HepG2 (cell line): ENCODE data around the gene CAMK1D. TPM values are rescaled to one million over a fixed set of nuclear protein-coding genes. Genes with fewer than 3 reads are reported as not detected.

Experiments used
- CENPX ChIP-seq: sonication (generic); formaldehyde crosslinking; IDR thresholded peaks from 2 replicates; pipeline ENCODE4 v1.9.0; 2021; ENCODE audit warnings: mild to moderate bottlenecking, missing genetic modification reagents, moderate library complexity
- NFAT5 ChIP-seq: sonication (generic); formaldehyde crosslinking; IDR thresholded peaks from 2 replicates; pipeline ENCODE4 v1.4.0; 2020; ENCODE audit warnings: missing genetic modification reagents
- RXRA ChIP-seq: sonication (generic); formaldehyde crosslinking; IDR thresholded peaks from 2 replicates; pipeline ENCODE4 v1.5.1; 2020; ENCODE audit warnings: missing genetic modification reagents
- polyA plus RNA-seq, 8 experiments: library from polyadenylated mRNA; depleted of rRNA in 3 of 8; stranded (reverse) in 7 of 8; unstranded in 1 of 8; fragments of >200 nt; fragmentation: Illumina TruSeq in 4 of 8; extraction: Trizol in 4 of 8; gene quantifications; 2 replicates each; pipeline versions ENCODE4 v1.2.1 to v1.2.3, GENCODE V29; 2011 to 2016; ENCODE audit warnings: low read depth in 4 of 8, missing spikeins in 1 of 8, mixed read lengths in 1 of 8; ENCODE audit not compliant: insufficient read depth in 1 of 8
- total RNA-seq, 5 experiments: library from RNA; depleted of rRNA; stranded (reverse); fragments of >200 nt; fragmentation: Illumina TruSeq; extraction: Trizol; gene quantifications; 2 replicates each; pipeline ENCODE4 v1.2.3, GENCODE V29; 2016; ENCODE audit warnings: low read depth in 1 of 5
- TF ChIP-seq, protein P1 (sequence below): sonication (generic); formaldehyde crosslinking; conservative IDR thresholded peaks from 2 replicates; pipeline ENCODE4 v1.4.0; 2020; ENCODE audit warnings: mild to moderate bottlenecking, missing genetic modification reagents, moderate library complexity
- TF ChIP-seq, protein P2 (sequence below): IDR thresholded peaks from 2 replicates; pipeline ENCODE4 v1.6.1; 2016; ENCODE audit warnings: low read depth, missing genetic modification reagents, missing compliant biosample characterization

The CAMK1D gene
- total and polyA plus RNA-seq, 2 of the 13 experiments (the other 11 are each of a cell fraction or from before 2014, with no cell fraction given) = under 0.01 TPM; not detected in 1

DNA sequence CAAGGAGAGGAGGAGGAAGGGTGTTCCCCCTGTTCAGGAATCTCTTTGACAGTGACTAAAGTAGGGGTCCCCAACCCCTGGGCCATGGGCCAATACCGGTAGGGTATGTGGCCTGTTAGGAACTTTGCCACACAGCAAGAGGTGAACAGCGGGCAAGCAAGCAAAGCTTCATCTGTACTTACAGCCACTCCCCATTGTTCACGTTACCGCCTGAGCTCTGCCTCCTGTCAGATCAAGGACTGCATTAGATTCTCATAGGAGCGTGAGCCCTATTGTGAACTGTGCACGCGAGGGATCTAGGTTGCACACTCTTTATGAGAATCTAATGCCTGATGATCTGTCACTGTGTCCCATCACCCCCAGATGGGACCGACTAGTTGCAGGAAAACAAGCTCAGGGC, 201.6 kb downstream of the CAMK1D start (continued):
- TF ChIP-seq CENPX (CRISPR knock-in tag) (no peak), NFAT5 (CRISPR knock-in tag) (no peak), RXRA (CRISPR knock-in tag) (no peak)
- TF ChIP-seq, protein P1, sequence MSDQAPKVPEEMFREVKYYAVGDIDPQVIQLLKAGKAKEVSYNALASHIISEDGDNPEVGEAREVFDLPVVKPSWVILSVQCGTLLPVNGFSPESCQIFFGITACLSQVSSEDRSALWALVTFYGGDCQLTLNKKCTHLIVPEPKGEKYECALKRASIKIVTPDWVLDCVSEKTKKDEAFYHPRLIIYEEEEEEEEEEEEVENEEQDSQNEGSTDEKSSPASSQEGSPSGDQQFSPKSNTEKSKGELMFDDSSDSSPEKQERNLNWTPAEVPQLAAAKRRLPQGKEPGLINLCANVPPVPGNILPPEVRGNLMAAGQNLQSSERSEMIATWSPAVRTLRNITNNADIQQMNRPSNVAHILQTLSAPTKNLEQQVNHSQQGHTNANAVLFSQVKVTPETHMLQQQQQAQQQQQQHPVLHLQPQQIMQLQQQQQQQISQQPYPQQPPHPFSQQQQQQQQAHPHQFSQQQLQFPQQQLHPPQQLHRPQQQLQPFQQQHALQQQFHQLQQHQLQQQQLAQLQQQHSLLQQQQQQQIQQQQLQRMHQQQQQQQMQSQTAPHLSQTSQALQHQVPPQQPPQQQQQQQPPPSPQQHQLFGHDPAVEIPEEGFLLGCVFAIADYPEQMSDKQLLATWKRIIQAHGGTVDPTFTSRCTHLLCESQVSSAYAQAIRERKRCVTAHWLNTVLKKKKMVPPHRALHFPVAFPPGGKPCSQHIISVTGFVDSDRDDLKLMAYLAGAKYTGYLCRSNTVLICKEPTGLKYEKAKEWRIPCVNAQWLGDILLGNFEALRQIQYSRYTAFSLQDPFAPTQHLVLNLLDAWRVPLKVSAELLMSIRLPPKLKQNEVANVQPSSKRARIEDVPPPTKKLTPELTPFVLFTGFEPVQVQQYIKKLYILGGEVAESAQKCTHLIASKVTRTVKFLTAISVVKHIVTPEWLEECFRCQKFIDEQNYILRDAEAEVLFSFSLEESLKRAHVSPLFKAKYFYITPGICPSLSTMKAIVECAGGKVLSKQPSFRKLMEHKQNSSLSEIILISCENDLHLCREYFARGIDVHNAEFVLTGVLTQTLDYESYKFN = no peak
- TF ChIP-seq, protein P2, sequence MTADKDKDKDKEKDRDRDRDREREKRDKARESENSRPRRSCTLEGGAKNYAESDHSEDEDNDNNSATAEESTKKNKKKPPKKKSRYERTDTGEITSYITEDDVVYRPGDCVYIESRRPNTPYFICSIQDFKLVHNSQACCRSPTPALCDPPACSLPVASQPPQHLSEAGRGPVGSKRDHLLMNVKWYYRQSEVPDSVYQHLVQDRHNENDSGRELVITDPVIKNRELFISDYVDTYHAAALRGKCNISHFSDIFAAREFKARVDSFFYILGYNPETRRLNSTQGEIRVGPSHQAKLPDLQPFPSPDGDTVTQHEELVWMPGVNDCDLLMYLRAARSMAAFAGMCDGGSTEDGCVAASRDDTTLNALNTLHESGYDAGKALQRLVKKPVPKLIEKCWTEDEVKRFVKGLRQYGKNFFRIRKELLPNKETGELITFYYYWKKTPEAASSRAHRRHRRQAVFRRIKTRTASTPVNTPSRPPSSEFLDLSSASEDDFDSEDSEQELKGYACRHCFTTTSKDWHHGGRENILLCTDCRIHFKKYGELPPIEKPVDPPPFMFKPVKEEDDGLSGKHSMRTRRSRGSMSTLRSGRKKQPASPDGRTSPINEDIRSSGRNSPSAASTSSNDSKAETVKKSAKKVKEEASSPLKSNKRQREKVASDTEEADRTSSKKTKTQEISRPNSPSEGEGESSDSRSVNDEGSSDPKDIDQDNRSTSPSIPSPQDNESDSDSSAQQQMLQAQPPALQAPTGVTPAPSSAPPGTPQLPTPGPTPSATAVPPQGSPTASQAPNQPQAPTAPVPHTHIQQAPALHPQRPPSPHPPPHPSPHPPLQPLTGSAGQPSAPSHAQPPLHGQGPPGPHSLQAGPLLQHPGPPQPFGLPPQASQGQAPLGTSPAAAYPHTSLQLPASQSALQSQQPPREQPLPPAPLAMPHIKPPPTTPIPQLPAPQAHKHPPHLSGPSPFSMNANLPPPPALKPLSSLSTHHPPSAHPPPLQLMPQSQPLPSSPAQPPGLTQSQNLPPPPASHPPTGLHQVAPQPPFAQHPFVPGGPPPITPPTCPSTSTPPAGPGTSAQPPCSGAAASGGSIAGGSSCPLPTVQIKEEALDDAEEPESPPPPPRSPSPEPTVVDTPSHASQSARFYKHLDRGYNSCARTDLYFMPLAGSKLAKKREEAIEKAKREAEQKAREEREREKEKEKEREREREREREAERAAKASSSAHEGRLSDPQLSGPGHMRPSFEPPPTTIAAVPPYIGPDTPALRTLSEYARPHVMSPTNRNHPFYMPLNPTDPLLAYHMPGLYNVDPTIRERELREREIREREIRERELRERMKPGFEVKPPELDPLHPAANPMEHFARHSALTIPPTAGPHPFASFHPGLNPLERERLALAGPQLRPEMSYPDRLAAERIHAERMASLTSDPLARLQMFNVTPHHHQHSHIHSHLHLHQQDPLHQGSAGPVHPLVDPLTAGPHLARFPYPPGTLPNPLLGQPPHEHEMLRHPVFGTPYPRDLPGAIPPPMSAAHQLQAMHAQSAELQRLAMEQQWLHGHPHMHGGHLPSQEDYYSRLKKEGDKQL = no peak
